ENCODE data around the gene GIN1.

GRCh38 chr5:103151156-103151555 lies 31.2 kb upstream of the GIN1 start:
- TF ChIP-seq EP300 (IDR thresholded peaks at IDR 0.05) (no peak), CTCF (IDR thresholded peaks at IDR 0.05) (no peak), POLR2A (IDR thresholded peaks at IDR 0.05) (no peak)

Data from suprapubic skin (tissue), 3 donors.